Epithelial cell of proximal tubule (primary cell): Measurements from ENCODE around the gene PTGR2. TPM values are rescaled to one million over a fixed set of nuclear protein-coding genes. Genes with fewer than 3 reads are reported as not detected.
"Not testable (repeated sequence)": the region's sequence is repeated elsewhere in the genome, so short reads cannot be mapped to it uniquely, and the experiment has no call there.

Experiments used
- DNase-seq: peaks from one replicate; pipeline ENCODE4 v3.0.0-alpha.2; 2011; ENCODE audit warnings: low read depth
- H3K4me3 ChIP-seq: 2 replicates; pipeline ENCODE4 v1.5.1; 2011; ENCODE audit warnings: low read depth, mild to moderate bottlenecking, low read length
- CTCF ChIP-seq: conservative IDR thresholded peaks from 2 replicates; pipeline ENCODE4 v1.5.1; 2012; ENCODE audit warnings: low read depth, mild to moderate bottlenecking, low read length
- total RNA-seq: library from RNA; depleted of rRNA; stranded (reverse); fragments of >200 nt; gene quantifications from 2 replicates; pipeline ENCODE4 v1.2.3, GENCODE V29; 2015

The PTGR2 gene
- total RNA-seq, 1 donor from 2014 or later: 4.8 TPM

GRCh38 chr14:73823339-73823885 lies 28.2 kb upstream of the PTGR2 start:
- no peak for TF ChIP-seq CTCF
- no peak for DNase-seq
- no peak overlapping the region for H3K4me3 ChIP-seq

- no peak overlapping the region for H3K4me3 ChIP-seq
- TF ChIP-seq CTCF: no peak
Measured at GRCh38 chr14:73824127-73824526, 27.5 kb upstream of the PTGR2 start.

GRCh38 chr14:73824536-73824935 lies 27.1 kb upstream of the PTGR2 start:
- no peak overlapping the region for H3K4me3 ChIP-seq
- no peak for TF ChIP-seq CTCF
- no peak for DNase-seq

More at GRCh38 chr14:73824127-73824526, 27.5 kb upstream of the PTGR2 start:
- no peak for DNase-seq

GRCh38 chr14:73825551-73826188 lies 26.0 kb upstream of the PTGR2 start:
- TF ChIP-seq CTCF: peak; percentile 90
- no peak for DNase-seq
- no peak overlapping the region for H3K4me3 ChIP-seq

- peak; percentile 27 for TF ChIP-seq CTCF
- not testable (repeated sequence) for H3K4me3 ChIP-seq, DNase-seq
Measured at GRCh38 chr14:73827190-73827589, 24.4 kb upstream of the PTGR2 start.

GRCh38 chr14:73829071-73829470 lies 22.6 kb upstream of the PTGR2 start:
- DNase-seq: no peak
- TF ChIP-seq CTCF: no peak
- peak overlapping the region; percentile 40 for H3K4me3 ChIP-seq
